ENCODE results near the gene AGRN.
"Not testable (repeated sequence)": the region's sequence is repeated elsewhere in the genome, so short reads cannot be mapped to it uniquely, and the experiment has no call there.

AGRN gene

GRCh38 chr1:1053682-1054081, 33.8 kb downstream of the AGRN start:
- DNase-seq (ENCODE audit: low spot score) = no peak

- DNase-seq (ENCODE audit: low spot score) = no peak
Measured at GRCh38 chr1:1054099-1054700, 34.3 kb downstream of the AGRN start.

- no peak for DNase-seq (ENCODE audit: low spot score)
Measured at GRCh38 chr1:1054971-1055370, 35.1 kb downstream of the AGRN start.

- no peak for DNase-seq (ENCODE audit: low spot score)
Measured at GRCh38 chr1:1055841-1056736, 36.2 kb downstream of the AGRN start.

- DNase-seq (ENCODE audit: low spot score) = not testable (repeated sequence)
Measured at GRCh38 chr1:1057769-1058087, 37.8 kb downstream of the AGRN start.

GRCh38 chr1:1058088-1058905, 38.4 kb downstream of the AGRN start:
- no peak for DNase-seq (ENCODE audit: low spot score)

GRCh38 chr1:1058921-1059493, 39.1 kb downstream of the AGRN start:
- no peak for DNase-seq (ENCODE audit: low spot score)

- peak; percentile 94 for DNase-seq (ENCODE audit: low spot score)
Measured at GRCh38 chr1:1059494-1060280, 39.8 kb downstream of the AGRN start.

GRCh38 chr1:1060281-1061000, 40.5 kb downstream of the AGRN start:
- no peak for DNase-seq (ENCODE audit: low spot score)

- DNase-seq (ENCODE audit: low spot score) = no peak
Measured at GRCh38 chr1:1061682-1062345, 41.9 kb downstream of the AGRN start.

GRCh38 chr1:1062348-1063163, 42.6 kb downstream of the AGRN start:
- no peak for DNase-seq (ENCODE audit: low spot score)

- no peak for DNase-seq (ENCODE audit: low spot score)
Measured at GRCh38 chr1:1063261-1063944, 43.5 kb downstream of the AGRN start.

- peak; percentile 86 for DNase-seq (ENCODE audit: low spot score)
Measured at GRCh38 chr1:1063945-1064831, 44.3 kb downstream of the AGRN start.

GRCh38 chr1:1065265-1065939, 45.5 kb downstream of the AGRN start:
- no peak for DNase-seq (ENCODE audit: low spot score)

GRCh38 chr1:1065940-1066304, 46.0 kb downstream of the AGRN start:
- DNase-seq (ENCODE audit: low spot score) = not testable (repeated sequence)

GRCh38 chr1:1066403-1067283, 46.7 kb downstream of the AGRN start:
- DNase-seq (ENCODE audit: low spot score) = no peak

Measured in germinal center (tissue), 1 donor.